Sigmoid colon (tissue), 7 donors: Measurements from ENCODE around the gene ZNF81. TPM values are rescaled to one million over a fixed set of nuclear protein-coding genes. Genes with fewer than 3 reads are reported as not detected.
"Not testable (repeated sequence)": the region's sequence is repeated elsewhere in the genome, so short reads cannot be mapped to it uniquely, and the experiment has no call there.

Experiments used
- DNase-seq: peaks from one replicate; pipeline ENCODE4 v3.0.0-alpha.2; 2019
- H3K27ac ChIP-seq, 4 donors: fragments of 200-600 bp; sonication (generic); one replicate each; pipeline ENCODE4 v1.5.1; 2016 to 2019; ENCODE audit warnings: mild to moderate bottlenecking in 1 of 4
- H3K27me3 ChIP-seq, 3 donors: fragments of 200-600 bp; sonication (generic); one replicate each; pipeline ENCODE4 v1.5.1; 2019; ENCODE audit warnings: mild to moderate bottlenecking in 1 of 3
- H3K36me3 ChIP-seq, 4 donors: fragments of 200-600 bp; sonication (generic); one replicate each; pipeline ENCODE4 v1.5.1; 2016 to 2019
- H3K4me1 ChIP-seq, 4 donors: fragments of 200-600 bp; sonication (generic); one replicate each; pipeline ENCODE4 v1.5.1; 2017 to 2019
- H3K4me3 ChIP-seq, 4 donors: fragments of 200-600 bp; sonication (generic); one replicate each; pipeline ENCODE4 v1.5.1; 2017 to 2019; ENCODE audit warnings: mild to moderate bottlenecking in 2 of 4, moderate library complexity in 1 of 4
- H3K9me3 ChIP-seq, 4 donors: fragments of 200-600 bp in 3 of 4; sonication (generic) in 3 of 4; one replicate each; pipeline versions ENCODE4 v1.5.1 to v1.6.1; 2013 to 2019
- EP300 ChIP-seq, 4 donors: sonication (generic); formaldehyde crosslinking; IDR thresholded peaks; one replicate each; pipeline ENCODE4 v1.6.1; 2017; ENCODE audit warnings: antibody characterized with exemption in 4 of 4
- POLR2A ChIP-seq, 2 donors: fragments of 450-650 bp; IDR thresholded peaks; one replicate each; pipeline ENCODE4 v1.6.1; 2016; ENCODE audit warnings: antibody characterized with exemption in 2 of 2, mild to moderate bottlenecking in 2 of 2, moderate library complexity in 2 of 2
- POLR2AphosphoS5 ChIP-seq, 4 donors: sonication (generic); formaldehyde crosslinking; IDR thresholded peaks; one replicate each; pipeline ENCODE4 v1.6.1; 2017; ENCODE audit warnings: antibody characterized with exemption in 4 of 4
- WGBS, 2 donors: extraction: QIAGEN DNeasy Blood & Tissue Kit; methylation state at CpG; one replicate each; pipeline ENCODE4 v1.1.7; 2013; 5-methylcytosine and 5-hydroxymethylcytosine counted together
- intact Hi-C: fragments of 100-400 bp; cut with DNase I; formaldehyde crosslinking; loops from one replicate; pipeline ENCODE4 v1.15.1; 2023
- polyA plus RNA-seq, 3 donors: library from polyadenylated mRNA; stranded (reverse); fragments of 200-250 nt; gene quantifications; one replicate each; pipeline ENCODE4 v1.2.3, GENCODE V29; 2013
- total RNA-seq, 4 donors: library from RNA; depleted of rRNA; stranded (reverse); fragments of >200 nt; gene quantifications; one replicate each; pipeline ENCODE4 v1.1.0, GENCODE V29; 2016
- TF ChIP-seq, protein P1 (sequence below), 4 experiments: fragments of 450-650 bp in 3 of 4; fragments of 200-600 bp in 1 of 4; IDR thresholded peaks; one replicate each; pipeline ENCODE4 v1.5.1; 2016 to 2019; ENCODE audit warnings: antibody characterized with exemption in 4 of 4, mild to moderate bottlenecking in 3 of 4, moderate library complexity in 2 of 4
- donor health status: healthy with polysubstance abuse.
- donor health status: Bipolar disorder and iron deficiency.
- donor health status: healthy.

The ZNF81 gene
- total and polyA plus RNA-seq, 7 donors = 0.60 to 16.0 (median 4.4) TPM

DNA sequence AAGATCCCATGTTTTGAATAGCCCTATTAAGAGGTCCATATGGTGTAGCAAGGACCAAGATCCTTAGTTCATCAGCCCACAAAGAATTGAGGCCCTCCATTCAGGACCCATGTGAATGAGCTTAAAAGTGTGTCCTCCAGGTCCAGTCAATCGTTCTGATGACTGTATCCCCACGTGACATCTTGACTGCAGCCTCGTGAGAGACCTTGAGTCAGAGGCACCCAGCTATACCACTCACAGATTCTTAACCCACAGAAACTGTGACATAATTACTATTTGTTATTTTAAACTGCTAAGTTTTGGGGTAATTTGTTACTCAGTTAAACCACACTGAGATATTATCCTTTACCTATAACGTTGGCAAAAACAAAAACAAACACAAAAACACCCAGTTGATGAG is 104.7 kb downstream of the ZNF81 start:
- WGBS, 2 donors = 77 to 83% methylated on average over 4 of the region's 4 CpGs
- Histone ChIP-seq H3K9me3 (no peaks in the 10 kb centered on the region), H3K4me3 (no peak overlapping the region), H3K36me3 (no peaks in the 10 kb centered on the region), H3K27me3 (no peaks in the 10 kb centered on the region), H3K27ac (no peak overlapping the region), H3K4me1 (no peaks in the 10 kb centered on the region)
- intact Hi-C loops = no loop called here
- TF ChIP-seq, protein P1, sequence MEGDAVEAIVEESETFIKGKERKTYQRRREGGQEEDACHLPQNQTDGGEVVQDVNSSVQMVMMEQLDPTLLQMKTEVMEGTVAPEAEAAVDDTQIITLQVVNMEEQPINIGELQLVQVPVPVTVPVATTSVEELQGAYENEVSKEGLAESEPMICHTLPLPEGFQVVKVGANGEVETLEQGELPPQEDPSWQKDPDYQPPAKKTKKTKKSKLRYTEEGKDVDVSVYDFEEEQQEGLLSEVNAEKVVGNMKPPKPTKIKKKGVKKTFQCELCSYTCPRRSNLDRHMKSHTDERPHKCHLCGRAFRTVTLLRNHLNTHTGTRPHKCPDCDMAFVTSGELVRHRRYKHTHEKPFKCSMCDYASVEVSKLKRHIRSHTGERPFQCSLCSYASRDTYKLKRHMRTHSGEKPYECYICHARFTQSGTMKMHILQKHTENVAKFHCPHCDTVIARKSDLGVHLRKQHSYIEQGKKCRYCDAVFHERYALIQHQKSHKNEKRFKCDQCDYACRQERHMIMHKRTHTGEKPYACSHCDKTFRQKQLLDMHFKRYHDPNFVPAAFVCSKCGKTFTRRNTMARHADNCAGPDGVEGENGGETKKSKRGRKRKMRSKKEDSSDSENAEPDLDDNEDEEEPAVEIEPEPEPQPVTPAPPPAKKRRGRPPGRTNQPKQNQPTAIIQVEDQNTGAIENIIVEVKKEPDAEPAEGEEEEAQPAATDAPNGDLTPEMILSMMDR (IDR thresholded peaks at IDR 0.05) = no peak
- no peak for TF ChIP-seq EP300 (IDR thresholded peaks at IDR 0.05)
- TF ChIP-seq POLR2AphosphoS5 (IDR thresholded peaks at IDR 0.05) = no peak
- TF ChIP-seq POLR2A (IDR thresholded peaks at IDR 0.05) = no peak
- DNase-seq = no peak

DNA sequence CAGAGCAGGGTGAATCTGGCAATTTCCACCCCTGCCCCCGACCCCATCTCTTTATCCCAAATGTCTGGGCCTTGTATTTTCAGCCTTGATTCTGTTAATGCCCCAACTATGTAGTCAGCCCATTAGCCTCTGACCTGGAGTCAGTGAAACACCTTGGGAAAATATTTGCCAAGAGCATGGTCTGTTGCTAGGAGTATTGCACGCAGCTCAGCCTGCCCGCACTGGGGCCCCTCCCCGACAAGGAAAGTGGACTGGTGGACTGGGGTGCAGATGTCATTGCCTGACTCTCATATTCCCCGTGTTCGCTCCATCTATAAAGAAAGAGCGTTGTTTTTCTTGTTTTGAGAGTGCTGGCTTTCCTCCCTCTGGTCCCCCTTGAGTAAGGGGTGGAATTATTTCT is 118.6 kb downstream of the ZNF81 start:
- H3K9me3 ChIP-seq, H3K36me3 ChIP-seq, H3K27me3 ChIP-seq, H3K4me1 ChIP-seq, DNase-seq, H3K4me3 ChIP-seq, intact Hi-C loops, H3K27ac ChIP-seq: not testable (repeated sequence)
- WGBS, 2 donors = 45 to 78% methylated on average over 7 of the region's 7 CpGs

DNA sequence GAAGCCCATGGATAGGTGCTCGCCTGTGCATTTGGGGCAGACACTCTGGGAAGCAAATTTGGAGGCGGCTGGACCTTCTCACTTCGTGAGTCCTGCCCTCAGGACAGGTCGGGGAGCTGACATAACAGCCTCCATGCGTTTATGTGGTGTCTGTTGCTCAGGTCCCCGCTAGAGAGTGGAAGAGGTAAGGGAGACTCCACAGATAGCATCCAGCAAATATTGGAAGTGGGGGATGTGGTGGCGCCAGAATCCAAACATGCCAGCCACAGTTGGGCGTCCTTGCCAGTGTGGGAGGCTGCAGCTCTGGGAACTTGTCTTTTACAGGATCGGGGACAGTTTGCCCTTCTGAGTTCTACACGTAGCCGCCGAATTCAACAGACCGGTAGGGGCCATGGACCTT is 119.3 kb downstream of the ZNF81 start:
- Histone ChIP-seq H3K36me3 (no peaks in the 10 kb centered on the region), H3K9me3 (no peaks in the 10 kb centered on the region), H3K27me3 (no peaks in the 10 kb centered on the region), H3K4me1 (no peaks in the 10 kb centered on the region), H3K4me3 (no peak overlapping the region), H3K27ac (no peak overlapping the region)
- 92 to 96% methylated on average over 13 of the region's 13 CpGs for WGBS, 2 donors
- intact Hi-C loops = no loop called here
- TF ChIP-seq POLR2AphosphoS5 (IDR thresholded peaks at IDR 0.05) = no peak
- no peak for TF ChIP-seq EP300 (IDR thresholded peaks at IDR 0.05)
- TF ChIP-seq, protein P1 (IDR thresholded peaks at IDR 0.05) = no peak
- no peak for TF ChIP-seq POLR2A (IDR thresholded peaks at IDR 0.05)
- no peak for DNase-seq

DNA sequence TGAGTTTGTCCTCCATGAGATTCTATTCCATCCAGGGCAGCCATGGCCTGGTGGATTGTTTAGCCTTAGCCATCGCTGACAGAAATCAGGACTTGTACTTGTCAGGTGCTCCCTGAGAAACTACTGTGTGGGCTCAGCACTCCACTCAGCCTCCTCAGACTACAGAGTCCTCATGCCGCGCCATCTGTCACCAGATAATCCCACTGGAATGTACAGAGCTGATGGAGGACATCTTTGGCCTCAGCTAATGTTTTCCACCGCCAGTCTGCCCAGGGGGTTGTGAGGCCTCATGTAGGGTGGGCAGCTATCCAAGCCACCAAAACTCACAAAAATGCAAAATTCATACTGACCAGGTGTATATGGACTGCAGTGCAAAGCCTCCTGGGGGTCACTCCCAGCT is 121.5 kb downstream of the ZNF81 start:
- intact Hi-C loops, H3K9me3 ChIP-seq, DNase-seq, H3K4me1 ChIP-seq, H3K36me3 ChIP-seq, H3K27ac ChIP-seq, H3K4me3 ChIP-seq, H3K27me3 ChIP-seq: not testable (repeated sequence)
- WGBS, 2 donors = 87 to 93% methylated on average over 3 to 4 of the region's 4 CpGs

DNA sequence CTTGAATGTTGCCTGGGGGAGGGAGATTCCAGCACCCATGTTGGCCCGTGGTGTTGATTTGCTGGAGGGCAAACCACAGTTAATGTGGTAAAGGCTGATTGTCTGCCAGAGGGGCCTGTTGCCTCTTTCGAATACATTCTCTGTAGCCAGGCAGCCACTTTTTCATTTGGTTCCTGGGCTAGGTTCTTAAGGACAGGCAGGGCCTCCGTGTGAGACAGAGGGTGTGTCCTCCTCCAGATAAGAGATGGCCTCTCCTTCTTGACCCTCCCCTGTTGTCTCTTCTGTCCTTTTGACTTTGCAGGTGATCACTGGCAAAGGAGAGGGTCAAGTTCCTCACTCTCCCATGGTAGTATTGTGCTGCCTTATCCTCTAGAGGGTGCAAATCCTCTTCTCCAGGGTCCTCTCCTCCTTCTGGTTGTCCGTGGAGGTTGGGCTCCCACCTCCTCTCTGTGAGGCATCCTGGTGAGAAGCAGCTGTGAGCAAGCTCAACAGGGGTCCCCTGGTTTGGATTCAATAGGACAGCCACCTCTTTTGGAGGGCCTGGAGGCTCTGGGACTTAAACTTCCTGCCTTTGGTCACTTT is 122.2 kb downstream of the ZNF81 start:
- Histone ChIP-seq H3K27ac (no peak overlapping the region), H3K36me3 (no peaks in the 10 kb centered on the region), H3K4me1 (no peaks in the 10 kb centered on the region), H3K4me3 (no peak overlapping the region), H3K27me3 (no peaks in the 10 kb centered on the region), H3K9me3 (no peaks in the 10 kb centered on the region)
- intact Hi-C loops = no loop called here
- no peak for DNase-seq
- WGBS, 2 donors = 37 to 42% methylated on average over 4 of the region's 4 CpGs
- TF ChIP-seq EP300 (IDR thresholded peaks at IDR 0.05) (no peak), POLR2A (IDR thresholded peaks at IDR 0.05) (no peak), POLR2AphosphoS5 (IDR thresholded peaks at IDR 0.05) (no peak)
- TF ChIP-seq, protein P1 (IDR thresholded peaks at IDR 0.05) = no peak

DNA sequence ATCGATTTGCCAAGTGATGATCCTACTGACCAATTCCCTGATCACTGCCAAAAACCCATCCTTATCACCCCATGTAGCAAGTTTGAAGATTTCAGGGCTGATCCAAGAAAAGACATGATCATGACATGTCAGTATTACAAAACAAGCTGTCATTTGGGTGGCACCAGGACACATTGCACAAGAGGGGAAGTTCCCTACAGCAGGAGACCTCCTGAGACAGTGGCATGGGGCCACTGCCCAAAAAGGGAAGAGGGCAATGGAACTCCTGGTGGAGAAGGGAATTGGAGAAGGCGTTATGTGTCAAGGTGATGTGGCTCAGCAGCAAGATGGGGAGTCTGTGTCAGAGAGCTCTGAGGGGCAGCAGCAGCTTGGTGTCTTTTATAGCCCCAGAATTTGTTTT is 123.7 kb downstream of the ZNF81 start:
- no peak for DNase-seq
- Histone ChIP-seq H3K4me1 (no peaks in the 10 kb centered on the region), H3K36me3 (no peaks in the 10 kb centered on the region), H3K27ac (no peak overlapping the region), H3K9me3 (no peaks in the 10 kb centered on the region), H3K4me3 (no peak overlapping the region), H3K27me3 (no peaks in the 10 kb centered on the region)
- TF ChIP-seq EP300 (IDR thresholded peaks at IDR 0.05) (no peak), POLR2AphosphoS5 (IDR thresholded peaks at IDR 0.05) (no peak), POLR2A (IDR thresholded peaks at IDR 0.05) (no peak)
- TF ChIP-seq, protein P1 (IDR thresholded peaks at IDR 0.05) = no peak
- intact Hi-C loops = no loop called here
- 82 to 88% methylated on average over 2 of the region's 2 CpGs for WGBS, 2 donors

DNA sequence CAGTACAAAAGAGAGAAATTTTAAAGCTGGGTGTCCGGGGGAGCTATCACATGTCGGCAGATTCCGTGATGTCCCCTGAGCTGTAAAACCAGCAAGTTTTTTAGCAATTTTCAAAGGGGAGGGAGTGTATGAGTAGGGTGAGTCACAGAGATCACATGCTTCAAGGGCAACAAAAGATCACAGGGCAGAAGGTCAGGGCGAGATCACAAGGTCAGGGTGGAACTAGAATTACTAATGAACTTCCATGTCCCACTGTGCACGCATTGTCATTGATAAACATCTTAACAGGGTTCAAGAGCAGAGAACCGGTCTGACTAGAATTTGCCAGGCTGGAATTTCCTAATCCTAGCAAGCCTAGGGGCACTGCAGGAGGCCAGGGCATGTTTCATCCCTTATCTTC is 125.1 kb downstream of the ZNF81 start:
- H3K4me1 ChIP-seq, H3K27ac ChIP-seq, H3K36me3 ChIP-seq, H3K9me3 ChIP-seq, DNase-seq, H3K27me3 ChIP-seq, intact Hi-C loops, H3K4me3 ChIP-seq: not testable (repeated sequence)
- 88 to 90% methylated on average over 6 of the region's 6 CpGs for WGBS, 2 donors

DNA sequence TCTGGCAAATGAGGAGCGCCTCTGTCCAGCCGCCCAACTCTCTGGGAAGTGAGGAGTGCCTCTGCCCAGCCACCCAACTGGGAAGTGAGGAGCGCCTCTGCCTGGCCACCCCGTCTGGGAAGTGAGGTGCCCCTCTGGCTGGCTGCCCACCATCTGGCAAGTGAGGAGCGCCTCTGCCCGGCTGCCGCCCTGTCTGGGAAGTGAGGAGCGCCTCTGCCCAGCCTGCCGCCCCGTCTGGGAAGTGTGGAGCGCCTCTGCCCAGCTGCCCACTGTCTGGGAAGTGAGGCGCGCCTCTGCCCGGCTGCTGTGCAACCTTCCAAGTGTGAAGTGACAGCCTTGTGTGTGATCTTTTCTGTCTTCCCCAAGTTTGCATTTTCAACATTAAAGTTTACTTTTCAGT is 128.8 kb downstream of the ZNF81 start:
- H3K9me3 ChIP-seq, H3K4me1 ChIP-seq, DNase-seq, H3K4me3 ChIP-seq, H3K36me3 ChIP-seq, H3K27me3 ChIP-seq, H3K27ac ChIP-seq, intact Hi-C loops: not testable (repeated sequence)
- WGBS, 2 donors = 95% methylated on average over 14 of the region's 14 CpGs
